ENCODE measurements around the gene HRH3. TPM values are rescaled to one million over a fixed set of nuclear protein-coding genes. Genes with fewer than 3 reads are reported as not detected.

The HRH3 gene
- total RNA-seq, 1 experiment from 2014 or later, result 1.8 TPM

DNA sequence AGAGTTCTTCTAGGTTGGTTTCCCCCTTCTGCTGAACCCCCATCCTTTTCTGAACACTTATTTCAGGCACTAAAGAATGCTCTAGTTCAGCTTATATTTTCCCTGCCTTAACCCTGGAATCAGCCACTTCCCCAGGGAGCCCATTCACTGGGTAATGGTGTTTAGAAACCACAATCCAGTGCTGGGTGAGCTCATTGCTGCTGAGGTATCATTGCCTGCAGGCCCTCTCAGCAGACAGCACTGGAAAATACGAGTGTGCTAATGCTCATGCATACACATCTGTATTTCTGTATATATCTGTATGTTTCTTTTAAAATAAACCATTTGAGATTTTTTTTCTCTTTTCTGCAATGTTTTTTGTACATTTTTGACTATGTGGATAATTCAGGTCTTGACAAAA is 45.3 kb upstream of the HRH3 start:
- H3K36me3 Mint-ChIP-seq (ENCODE audit: insufficient read depth in 1 of 3, low read depth in 3 of 3), result peaks cover 42 to 53% (median 52%) of the 10 kb centered on the region in 3 experiments
- Histone ChIP-seq H3K18ac (ENCODE audit: insufficient read length, low read depth, low read length) (no peak overlapping the region), H3K27me3 (ENCODE audit: insufficient read depth, low read length) (no peaks in the 10 kb centered on the region), H3K27ac (ENCODE audit: insufficient read length, low read depth, low read length) (no peak overlapping the region), H3K23me2 (ENCODE audit: insufficient read length, low read depth, low read length, poor library complexity, severe bottlenecking) (no peaks in the 10 kb centered on the region), H4K5ac (ENCODE audit: insufficient read length, low read depth, low read length) (no peak overlapping the region), H3K14ac (ENCODE audit: insufficient read depth, low read length) (no peak overlapping the region), H3K23ac (ENCODE audit: insufficient read length, low read depth, low read length) (no peak overlapping the region), H2BK15ac (ENCODE audit: low read depth, low read length) (no peak overlapping the region), H3K79me2 (ENCODE audit: insufficient read depth, low read length) (no peaks in the 10 kb centered on the region), H2BK5ac (ENCODE audit: insufficient read length, low read length) (no peak overlapping the region), H3K4ac (ENCODE audit: low read depth, low read length) (no peak overlapping the region), H2BK20ac (ENCODE audit: low read depth, low read length, poor library complexity, severe bottlenecking) (no peak overlapping the region), H3K4me2 (ENCODE audit: insufficient read depth, insufficient read length, low read length) (no peak overlapping the region), H3T11ph (ENCODE audit: low read length) (no peak overlapping the region), H4K20me1 (ENCODE audit: control insufficient read depth, insufficient read depth, insufficient read length) (no peaks in the 10 kb centered on the region), H4K91ac (ENCODE audit: insufficient read length, low read depth, low read length) (no peak overlapping the region), H3K79me1 (ENCODE audit: insufficient read depth, low read depth, low read length, poor library complexity, severe bottlenecking) (no peaks in the 10 kb centered on the region), H3K4me1 (ENCODE audit: insufficient read depth, low read length) (no peaks in the 10 kb centered on the region), H3K9me3 (ENCODE audit: control insufficient read depth, low read depth, low read length) (no peaks in the 10 kb centered on the region), H4K8ac (replicated peaks; ENCODE audit: insufficient read length, low read depth, low read length) (no peak overlapping the region), H2AK5ac (ENCODE audit: insufficient read length, low read length) (no peak overlapping the region), H2BK12ac (ENCODE audit: insufficient read length, low read depth, low read length) (no peak overlapping the region), H2AFZ (ENCODE audit: low read length) (no peak overlapping the region), H3K56ac (ENCODE audit: insufficient read length, low read depth, low read length) (no peak overlapping the region), H3K9ac (ENCODE audit: extremely low read depth, insufficient read length, low read length) (no peak overlapping the region), H2BK120ac (ENCODE audit: low read depth, low read length, poor library complexity, severe bottlenecking) (no peak overlapping the region)
- no CpG with 5 or more reads among the region's 1 CpG for whole genome bisulfite sequencing (ENCODE audit: extremely low coverage, insufficient read length, low lambda C conversion rate)
- no peak overlapping the region for H3K4me3 Mint-ChIP-seq
- no peak for DNase-seq
- H3K9me3 Mint-ChIP-seq, result peaks cover 6 to 9% of the 10 kb centered on the region in 2 experiments; a peak in 4 of 5 replicates
- H3K27me3 Mint-ChIP-seq (ENCODE audit: low read depth), result no peaks in the 10 kb centered on the region; the same call in 1 of the 2 replicates
- no peaks in the 10 kb centered on the region for H3K4me1 Mint-ChIP-seq
- TF ChIP-seq CTCF (conservative IDR thresholded peaks at IDR 0.05), result no peak
- no peak overlapping the region; a peak in 2 of 7 replicates for H3K27ac Mint-ChIP-seq
